GM19397 (cell line): ENCODE data around the gene RCAN2.

Source experiments
- ATAC-seq: cut with Tn5 transposase; IDR thresholded peaks from one replicate; pipeline ENCODE4 v1.9.1; 2021; ENCODE audit warnings: mild to moderate bottlenecking, moderate library complexity; ENCODE audit not compliant: unreplicated experiment

The RCAN2 gene

GRCh38 chr6:46491201-46491627 lies at the start of gene RCAN2:
TSS of gene RCAN2 (minus strand) at chr6:46491449.
- no peak for ATAC-seq

DNA sequence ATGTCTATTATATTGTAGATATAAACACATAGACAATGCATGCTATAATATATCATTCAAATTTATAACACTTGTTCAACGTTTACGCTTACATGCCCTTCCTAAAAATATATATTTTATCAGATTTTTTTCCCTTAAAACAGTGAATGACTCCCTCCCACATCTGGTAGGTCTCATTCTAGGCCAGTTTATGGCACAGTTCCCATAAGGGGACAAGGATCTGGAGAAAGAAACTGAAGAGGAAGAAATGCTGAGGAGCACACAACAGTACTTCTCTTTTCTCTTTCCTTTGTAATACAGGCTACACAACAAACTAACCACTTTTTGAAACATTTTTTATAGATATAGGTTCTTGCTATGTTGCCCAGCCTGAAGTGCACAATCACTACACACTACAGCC lies 48.6 kb upstream of the RCAN2 start:
- ATAC-seq, result no peak

DNA sequence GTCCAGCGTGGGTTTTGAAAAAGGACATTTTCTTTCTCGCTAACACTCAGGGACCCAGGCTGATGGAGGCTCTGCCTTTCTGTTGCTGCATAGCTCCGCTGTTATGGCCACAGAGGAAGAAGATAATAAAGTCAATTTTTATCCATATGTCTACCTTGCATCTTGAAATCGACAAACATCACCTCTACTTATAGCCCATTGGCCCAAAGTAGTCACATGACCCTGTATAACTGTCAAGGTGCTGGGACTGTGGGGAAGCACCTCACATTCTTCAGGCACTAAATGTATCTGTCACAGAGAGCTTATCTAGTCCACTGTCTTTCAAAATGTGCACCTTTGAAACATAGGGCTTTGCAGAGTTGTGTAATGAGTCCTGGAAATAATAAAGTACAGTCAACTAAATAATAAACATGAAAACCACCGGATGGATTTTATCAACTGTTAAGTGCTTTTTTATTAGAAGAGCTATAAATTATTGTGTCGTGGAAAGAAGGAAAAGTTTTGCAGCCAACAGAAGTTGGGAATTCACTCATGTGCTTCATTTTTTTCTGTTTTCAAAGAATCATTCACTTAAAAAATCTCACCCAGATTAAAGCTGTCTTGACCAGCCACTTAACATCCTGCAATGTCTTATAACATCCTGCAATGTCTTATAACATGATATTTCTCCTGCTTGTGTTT lies 47.7 kb upstream of the RCAN2 start:
- ATAC-seq, result no peak

- no peak for ATAC-seq
Measured at GRCh38 chr6:46530896-46531295, 39.6 kb upstream of the RCAN2 start.

GRCh38 chr6:46528961-46529750 lies 37.9 kb upstream of the RCAN2 start:
- no peak for ATAC-seq

GRCh38 chr6:46526607-46527006 lies 35.4 kb upstream of the RCAN2 start:
- ATAC-seq, result no peak

DNA sequence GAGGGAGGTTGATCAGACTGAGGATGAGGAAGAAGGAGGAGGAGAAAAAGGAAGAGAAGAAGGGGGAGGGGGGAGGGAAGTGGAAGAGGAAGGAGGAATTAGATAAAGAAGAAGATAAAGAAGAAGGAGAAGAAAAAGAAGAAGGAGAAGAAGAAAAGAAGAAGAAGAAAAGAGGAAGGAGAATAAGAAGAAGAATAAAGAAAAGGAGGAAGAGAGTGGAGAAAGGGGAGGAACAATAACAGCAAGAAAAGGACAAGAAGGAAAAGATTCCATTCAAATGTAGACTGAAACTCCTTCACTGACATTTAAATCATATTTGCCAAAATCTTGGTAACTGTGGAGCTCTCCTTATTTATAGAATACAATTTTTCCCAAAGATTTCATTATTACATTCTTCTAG lies 34.3 kb upstream of the RCAN2 start:
- ATAC-seq, result no peak

DNA sequence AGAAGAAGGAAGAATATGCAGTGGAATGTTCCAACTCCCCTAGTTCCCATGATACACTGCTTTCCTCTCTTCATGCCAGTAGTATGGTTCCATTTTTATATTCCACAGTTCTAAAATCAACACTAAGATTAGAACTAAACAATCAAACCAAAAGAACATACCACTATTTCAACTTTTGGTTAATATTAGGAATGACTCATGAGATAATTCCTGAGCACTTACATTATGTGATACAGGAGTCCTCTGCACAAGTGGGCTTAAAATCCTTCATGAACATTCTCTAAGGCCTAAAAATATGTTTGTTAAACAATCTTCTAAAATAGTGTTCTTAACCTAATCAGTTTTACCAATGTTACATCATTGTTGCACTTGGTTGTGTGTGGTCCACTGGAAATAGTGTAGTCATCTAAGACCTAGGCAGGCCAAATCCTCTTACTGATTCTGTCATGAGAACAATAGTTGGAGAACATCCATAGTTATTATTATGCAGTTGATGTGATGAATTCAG lies 30.3 kb upstream of the RCAN2 start:
- no peak for ATAC-seq

DNA sequence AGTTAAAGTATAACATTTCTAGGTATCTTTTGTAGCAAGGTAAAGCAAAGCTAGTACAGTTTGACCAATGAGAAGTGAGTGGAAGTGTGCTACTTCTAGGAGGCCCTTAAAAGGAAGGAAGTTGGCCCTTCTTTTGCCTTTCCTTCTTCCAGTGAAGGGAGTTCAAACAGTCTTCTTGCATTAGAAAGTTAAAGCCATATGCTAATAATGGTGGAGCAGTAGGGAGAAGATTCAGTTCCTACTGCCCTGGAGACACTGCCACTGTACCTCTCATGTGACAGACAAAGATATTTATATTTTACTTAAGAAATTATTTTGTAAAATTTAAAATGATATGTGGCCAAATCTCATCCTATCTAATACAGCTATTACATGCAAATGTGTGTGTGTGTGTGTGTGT lies 26.0 kb upstream of the RCAN2 start:
- ATAC-seq, result no peak

GRCh38 chr6:46513533-46513932 lies 22.3 kb upstream of the RCAN2 start:
- no peak for ATAC-seq

DNA sequence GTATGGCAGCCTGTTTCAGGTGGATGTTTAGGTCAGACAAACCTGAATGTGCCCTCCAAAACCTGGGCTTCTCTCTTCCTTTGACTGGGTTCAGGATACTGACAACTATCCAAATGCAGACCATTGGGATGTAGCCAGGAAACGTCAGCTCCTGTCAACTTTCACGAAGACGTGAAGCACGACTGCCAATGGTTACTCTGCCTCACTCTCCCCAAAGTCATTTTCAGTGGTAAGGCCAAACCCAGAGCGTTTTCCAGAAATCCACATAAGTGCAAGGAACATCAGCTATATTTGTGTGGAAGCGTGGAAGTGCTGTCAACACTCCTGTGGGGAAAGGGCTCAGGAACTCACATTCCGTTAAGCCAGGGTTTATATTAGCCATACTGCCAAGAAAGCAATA lies 20.1 kb upstream of the RCAN2 start:
- ATAC-seq, result no peak

DNA sequence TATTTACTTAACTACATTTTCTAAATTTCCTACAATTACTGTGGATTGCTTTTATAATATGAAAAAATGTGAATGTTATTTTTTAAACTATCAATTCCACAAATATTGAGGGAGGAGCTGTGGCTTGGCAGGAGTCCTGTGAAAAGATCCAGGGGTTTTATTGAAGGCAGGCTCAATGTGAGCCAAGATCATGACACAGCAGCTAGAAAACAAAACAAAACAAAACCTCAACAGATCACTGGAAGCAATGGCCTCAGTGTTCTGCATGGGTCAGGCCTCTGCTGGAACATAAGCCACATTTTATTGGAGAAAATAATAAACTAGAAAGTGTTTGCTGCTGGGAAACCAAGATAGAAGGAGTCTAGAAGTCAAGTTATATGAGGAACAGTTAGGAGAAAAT lies 19.4 kb upstream of the RCAN2 start:
- no peak for ATAC-seq

- no peak for ATAC-seq
Measured at GRCh38 chr6:46509981-46510510, 18.8 kb upstream of the RCAN2 start.

GRCh38 chr6:46509063-46509462 lies 17.8 kb upstream of the RCAN2 start:
- no peak for ATAC-seq

DNA sequence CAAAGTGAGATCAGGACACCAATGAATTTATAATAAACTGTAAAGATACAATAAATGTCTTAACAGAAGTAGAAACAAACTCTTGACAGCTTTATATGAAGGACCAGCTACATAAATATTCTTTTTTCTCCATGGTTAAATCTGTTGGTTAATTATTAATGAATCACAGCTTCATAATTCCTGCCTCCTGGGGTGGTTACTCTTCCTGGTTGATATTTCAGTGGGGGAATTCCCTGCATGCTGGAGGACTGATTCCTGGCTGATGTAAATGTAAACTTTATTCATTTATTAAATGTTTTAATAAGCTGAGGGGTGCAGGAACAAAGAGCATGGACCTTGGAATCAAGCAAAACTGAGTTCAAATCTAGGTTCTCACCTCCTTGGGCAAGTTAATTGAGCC lies 16.2 kb upstream of the RCAN2 start:
- ATAC-seq, result no peak

DNA sequence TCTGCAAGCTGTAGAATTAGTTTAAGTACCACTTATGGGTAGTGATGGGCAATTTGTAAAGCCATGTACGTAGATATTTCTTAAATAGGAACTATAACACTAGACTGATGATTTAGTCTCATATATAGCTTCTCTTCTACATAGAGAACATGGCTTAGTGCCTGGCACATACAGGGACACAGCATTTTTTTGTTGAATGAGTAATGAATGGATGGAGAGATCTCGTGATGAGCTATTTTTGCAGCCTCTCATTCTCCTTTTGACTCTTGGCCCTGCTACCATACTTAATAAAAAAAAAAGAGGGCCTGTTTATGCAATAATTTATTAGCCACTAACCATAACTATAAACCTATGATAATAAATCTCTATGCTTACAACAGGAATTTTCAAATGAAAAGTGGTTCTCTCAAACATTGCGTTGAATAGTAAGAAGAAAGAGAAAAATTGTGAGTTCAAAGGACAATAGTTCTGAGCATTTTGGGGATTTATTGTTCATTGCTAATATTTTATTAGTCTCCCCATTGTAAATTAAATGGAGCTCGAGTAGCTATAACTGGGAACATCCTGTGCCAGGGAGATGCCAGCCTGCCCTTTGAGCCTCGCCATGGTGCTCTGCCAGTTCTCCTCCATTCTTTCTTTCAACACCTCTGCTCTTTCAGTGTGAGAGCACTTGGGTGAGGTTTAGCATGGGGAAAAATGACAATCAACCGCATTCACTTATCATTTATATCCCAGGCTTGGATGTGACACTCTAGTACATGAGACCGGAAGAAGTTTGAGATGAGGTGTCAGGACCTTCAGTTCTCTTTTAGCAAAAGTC lies 14.7 kb upstream of the RCAN2 start:
- ATAC-seq, result no peak

- ATAC-seq, result no peak
Measured at GRCh38 chr6:46504242-46504641, 13.0 kb upstream of the RCAN2 start.

DNA sequence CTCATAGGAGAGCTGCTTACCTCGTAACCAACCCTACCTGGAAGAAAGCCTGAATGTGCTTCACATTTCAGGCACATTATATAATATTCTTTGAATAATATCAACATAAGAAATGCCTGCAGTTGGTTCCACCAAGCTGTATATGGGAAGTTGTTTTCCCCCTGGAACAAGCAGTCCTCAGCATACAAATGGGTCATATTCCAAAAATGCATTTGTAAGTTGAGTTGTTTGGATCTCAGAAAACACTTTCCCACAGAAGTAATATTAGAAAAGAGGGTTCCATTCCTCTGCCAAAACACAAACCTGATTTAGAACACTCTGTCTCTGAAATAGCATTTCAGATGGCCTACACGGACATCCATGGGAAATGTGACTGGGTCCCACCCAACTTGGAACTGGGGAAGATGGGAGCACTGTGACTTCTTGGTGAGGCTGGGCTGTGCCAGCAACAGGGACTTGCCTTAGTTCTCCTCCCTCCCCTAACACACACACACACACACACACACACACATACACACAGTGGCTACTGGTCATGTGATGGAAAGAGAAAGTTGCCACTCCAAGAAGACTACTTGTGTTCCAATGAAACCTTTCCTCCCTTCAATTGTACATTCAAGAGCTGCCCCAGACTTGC lies 11.4 kb upstream of the RCAN2 start:
- ATAC-seq, result no peak

GRCh38 chr6:46501136-46502089 lies 10.2 kb upstream of the RCAN2 start:
- ATAC-seq, result no peak

GRCh38 chr6:46500382-46500781 lies 9.1 kb upstream of the RCAN2 start:
- no peak for ATAC-seq
